ENCODE data around the gene P2RX3.

- TF ChIP-seq, protein P1, sequence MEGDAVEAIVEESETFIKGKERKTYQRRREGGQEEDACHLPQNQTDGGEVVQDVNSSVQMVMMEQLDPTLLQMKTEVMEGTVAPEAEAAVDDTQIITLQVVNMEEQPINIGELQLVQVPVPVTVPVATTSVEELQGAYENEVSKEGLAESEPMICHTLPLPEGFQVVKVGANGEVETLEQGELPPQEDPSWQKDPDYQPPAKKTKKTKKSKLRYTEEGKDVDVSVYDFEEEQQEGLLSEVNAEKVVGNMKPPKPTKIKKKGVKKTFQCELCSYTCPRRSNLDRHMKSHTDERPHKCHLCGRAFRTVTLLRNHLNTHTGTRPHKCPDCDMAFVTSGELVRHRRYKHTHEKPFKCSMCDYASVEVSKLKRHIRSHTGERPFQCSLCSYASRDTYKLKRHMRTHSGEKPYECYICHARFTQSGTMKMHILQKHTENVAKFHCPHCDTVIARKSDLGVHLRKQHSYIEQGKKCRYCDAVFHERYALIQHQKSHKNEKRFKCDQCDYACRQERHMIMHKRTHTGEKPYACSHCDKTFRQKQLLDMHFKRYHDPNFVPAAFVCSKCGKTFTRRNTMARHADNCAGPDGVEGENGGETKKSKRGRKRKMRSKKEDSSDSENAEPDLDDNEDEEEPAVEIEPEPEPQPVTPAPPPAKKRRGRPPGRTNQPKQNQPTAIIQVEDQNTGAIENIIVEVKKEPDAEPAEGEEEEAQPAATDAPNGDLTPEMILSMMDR (IDR thresholded peaks at IDR 0.05), result no peak
- TF ChIP-seq POLR2A (IDR thresholded peaks at IDR 0.05), result no peak
Observed at GRCh38 chr11:57419146-57419545, 81.0 kb downstream of the P2RX3 start.
